Smooth muscle cell (in vitro differentiated cells): ENCODE measurements around the gene ARL1. TPM values are rescaled to one million over a fixed set of nuclear protein-coding genes. Genes with fewer than 3 reads are reported as not detected.
A peak's percentile ranks its signal among the peaks of the same experiment; 100 is the strongest.

ENCODE experiments used
- DNase-seq: peaks from one replicate; lab custom pipeline; 2025; ENCODE audit not compliant: unreplicated experiment; lab: John Stamatoyannopoulos, UW
- H2AFZ ChIP-seq: fragments of 200-600 bp; sonication (generic); 2 replicates; pipeline ENCODE4 v1.6.0; 2016; ENCODE audit warnings: antibody characterized with exemption, low read depth, mild to moderate bottlenecking
- H3F3A ChIP-seq: fragments of 200-600 bp; sonication (generic); 2 replicates; pipeline ENCODE4 v1.6.0; 2017; ENCODE audit warnings: antibody characterized with exemption, low read depth
- H3K27ac ChIP-seq: fragments of 200-600 bp; sonication (generic); 2 replicates; pipeline ENCODE4 v1.5.1; 2016; ENCODE audit warnings: low read depth, mild to moderate bottlenecking
- H3K27me3 ChIP-seq: fragments of 200-600 bp; sonication (generic); 2 replicates; pipeline ENCODE4 v1.6.1; 2016; ENCODE audit warnings: low read depth, mild to moderate bottlenecking
- H3K36me3 ChIP-seq: fragments of 200-600 bp; sonication (generic); 2 replicates; pipeline ENCODE4 v1.5.1; 2016; ENCODE audit warnings: low read depth
- H3K4me1 ChIP-seq: fragments of 200-600 bp; sonication (generic); 2 replicates; pipeline ENCODE4 v1.5.1; 2016; ENCODE audit warnings: low read depth
- H3K4me2 ChIP-seq: fragments of 200-600 bp; sonication (generic); 2 replicates; pipeline ENCODE4 v1.6.0; 2016; ENCODE audit warnings: mild to moderate bottlenecking
- H3K4me3 ChIP-seq: fragments of 200-600 bp; sonication (generic); 2 replicates; pipeline ENCODE4 v1.5.1; 2016; ENCODE audit warnings: mild to moderate bottlenecking
- H3K79me2 ChIP-seq: fragments of 200-600 bp; sonication (generic); 2 replicates; pipeline ENCODE4 v1.6.0; 2016; ENCODE audit warnings: low read depth, mild to moderate bottlenecking
- H3K9ac ChIP-seq: fragments of 200-600 bp; sonication (generic); 2 replicates; pipeline ENCODE4 v1.6.0; 2016; ENCODE audit warnings: low read depth
- H3K9me3 ChIP-seq: fragments of 200-600 bp; sonication (generic); replicated peaks from 2 replicates; pipeline ENCODE4 v1.5.1; 2016; ENCODE audit warnings: low read depth
- H4K20me1 ChIP-seq: fragments of 200-600 bp; sonication (generic); 2 replicates; pipeline ENCODE4 v1.6.0; 2016; ENCODE audit warnings: low read depth
- CTCF ChIP-seq: fragments of 200-600 bp; sonication (generic); IDR thresholded peaks from 2 replicates; pipeline ENCODE4 v1.5.1; 2017; ENCODE audit warnings: borderline replicate concordance, mild to moderate bottlenecking, antibody characterized with exemption; ENCODE audit not compliant: insufficient read depth, poor library complexity, severe bottlenecking
- WGBS: methylation state at CpG from one replicate; pipeline ENCODE4 v1.1.7; 2016; ENCODE audit warnings: low lambda C conversion rate; 5-methylcytosine and 5-hydroxymethylcytosine counted together
- polyA plus RNA-seq: library from polyadenylated mRNA; unstranded; fragments of >200 nt; fragmentation: Nextera tagmentation; extraction: Ambion mirVana; gene quantifications from 2 replicates; pipeline ENCODE4 v1.2.1, GENCODE V29; 2016
- total RNA-seq: library from RNA; depleted of rRNA; stranded (reverse); fragments of >200 nt; gene quantifications from 2 replicates; pipeline ENCODE4 v1.2.3, GENCODE V29; 2014

Gene ARL1
- total RNA-seq (122 and 172 TPM in 2 replicates), polyA plus RNA-seq (74.4 and 93.2 TPM in 2 replicates)

GRCh38 chr12:101407436-101408345 lies at the start of gene ARL1:
Gene ARL1 (minus strand): TSS chr12:101407772. CDS start chr12:101407645, 127 bp downstream.
- H2AFZ ChIP-seq, result peak within 1 kb of the TSS; percentile 92
- peak within 1 kb of the TSS; percentile 95 for H3K9ac ChIP-seq
- H3K36me3 ChIP-seq, result no peaks in the 10 kb centered on the region
- H3K27ac ChIP-seq, result peak within 1 kb of the TSS; percentile 95
- WGBS, result 1% methylated on average over 71 of the region's 71 CpGs
- H4K20me1 ChIP-seq, result peaks cover 41% of the 10 kb centered on the region
- peaks cover 13% of the 10 kb centered on the region for H3K4me1 ChIP-seq
- H3K9me3 ChIP-seq, result no peaks in the 10 kb centered on the region
- peak within 1 kb of the TSS; percentile 75 for H3K4me3 ChIP-seq
- DNase-seq, result peak; percentile 82
- no peak for TF ChIP-seq CTCF
- peaks cover 45% of the 10 kb centered on the region for H3K79me2 ChIP-seq
- peak within 1 kb of the TSS; percentile 85 for H3K4me2 ChIP-seq
- no peaks in the 10 kb centered on the region for H3F3A ChIP-seq
- H3K27me3 ChIP-seq, result peaks cover 10% of the 10 kb centered on the region

GRCh38 chr12:101455685-101456084 lies 48.1 kb upstream of the ARL1 start:
- Histone ChIP-seq H3K4me2 (no peak overlapping the region), H3K4me1 (no peaks in the 10 kb centered on the region), H3K36me3 (no peaks in the 10 kb centered on the region), H2AFZ (no peak overlapping the region), H4K20me1 (no peaks in the 10 kb centered on the region), H3K9me3 (no peaks in the 10 kb centered on the region), H3F3A (no peaks in the 10 kb centered on the region), H3K27me3 (no peaks in the 10 kb centered on the region), H3K79me2 (no peaks in the 10 kb centered on the region), H3K27ac (no peak overlapping the region), H3K4me3 (no peak overlapping the region), H3K9ac (no peak overlapping the region)
- no peak for TF ChIP-seq CTCF
- WGBS, result 89% methylated on average over 4 of the region's 4 CpGs
- no peak for DNase-seq

- no peak overlapping the region for H3K9ac ChIP-seq
- no peaks in the 10 kb centered on the region for H3K4me1 ChIP-seq
- H2AFZ ChIP-seq, result no peak overlapping the region
- H3K4me3 ChIP-seq, result no peak overlapping the region
- no peaks in the 10 kb centered on the region for H3F3A ChIP-seq
- no peaks in the 10 kb centered on the region for H3K79me2 ChIP-seq
- no peak for TF ChIP-seq CTCF
- H3K27ac ChIP-seq, result no peak overlapping the region
- H3K4me2 ChIP-seq, result no peak overlapping the region
- H3K9me3 ChIP-seq, result no peaks in the 10 kb centered on the region
- no peaks in the 10 kb centered on the region for H3K27me3 ChIP-seq
- no peaks in the 10 kb centered on the region for H4K20me1 ChIP-seq
- H3K36me3 ChIP-seq, result no peaks in the 10 kb centered on the region
- DNase-seq, result no peak
These were observed 34.1 kb upstream of the ARL1 start for GRCh38 chr12:101441461-101442224.
